ENCODE data around the gene DPP6.
"Not testable (repeated sequence)": the region's sequence is repeated elsewhere in the genome, so short reads cannot be mapped to it uniquely, and the experiment has no call there.

DNA sequence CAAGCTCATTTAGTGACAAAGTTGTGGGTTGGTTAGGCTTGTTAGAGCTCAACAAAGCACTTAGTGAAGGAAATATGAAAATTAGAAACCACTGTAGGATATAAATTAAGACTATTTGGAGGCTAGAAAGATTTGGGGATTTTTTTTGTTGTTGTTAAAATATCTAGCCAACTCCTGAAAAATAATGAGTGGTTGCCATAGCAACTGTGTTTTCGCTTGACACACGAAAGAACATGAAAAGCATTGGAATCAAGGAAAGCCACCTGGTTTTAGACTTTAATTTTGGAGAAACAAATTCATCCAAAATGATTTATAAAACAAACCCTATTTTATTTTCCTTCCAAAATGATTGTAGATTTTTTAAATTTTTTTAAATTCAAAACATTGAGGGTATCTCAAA is 26.3 kb downstream of the DPP6 start:
- TF ChIP-seq POLR2AphosphoS5 (IDR thresholded peaks at IDR 0.05; ENCODE audit: low read depth); EZH2phosphoT487 (IDR thresholded peaks at IDR 0.05; ENCODE audit: unreplicated experiment); EZH2 (IDR thresholded peaks at IDR 0.05; ENCODE audit: low read depth, unreplicated experiment): not testable (repeated sequence)
- TF ChIP-seq, protein P1, sequence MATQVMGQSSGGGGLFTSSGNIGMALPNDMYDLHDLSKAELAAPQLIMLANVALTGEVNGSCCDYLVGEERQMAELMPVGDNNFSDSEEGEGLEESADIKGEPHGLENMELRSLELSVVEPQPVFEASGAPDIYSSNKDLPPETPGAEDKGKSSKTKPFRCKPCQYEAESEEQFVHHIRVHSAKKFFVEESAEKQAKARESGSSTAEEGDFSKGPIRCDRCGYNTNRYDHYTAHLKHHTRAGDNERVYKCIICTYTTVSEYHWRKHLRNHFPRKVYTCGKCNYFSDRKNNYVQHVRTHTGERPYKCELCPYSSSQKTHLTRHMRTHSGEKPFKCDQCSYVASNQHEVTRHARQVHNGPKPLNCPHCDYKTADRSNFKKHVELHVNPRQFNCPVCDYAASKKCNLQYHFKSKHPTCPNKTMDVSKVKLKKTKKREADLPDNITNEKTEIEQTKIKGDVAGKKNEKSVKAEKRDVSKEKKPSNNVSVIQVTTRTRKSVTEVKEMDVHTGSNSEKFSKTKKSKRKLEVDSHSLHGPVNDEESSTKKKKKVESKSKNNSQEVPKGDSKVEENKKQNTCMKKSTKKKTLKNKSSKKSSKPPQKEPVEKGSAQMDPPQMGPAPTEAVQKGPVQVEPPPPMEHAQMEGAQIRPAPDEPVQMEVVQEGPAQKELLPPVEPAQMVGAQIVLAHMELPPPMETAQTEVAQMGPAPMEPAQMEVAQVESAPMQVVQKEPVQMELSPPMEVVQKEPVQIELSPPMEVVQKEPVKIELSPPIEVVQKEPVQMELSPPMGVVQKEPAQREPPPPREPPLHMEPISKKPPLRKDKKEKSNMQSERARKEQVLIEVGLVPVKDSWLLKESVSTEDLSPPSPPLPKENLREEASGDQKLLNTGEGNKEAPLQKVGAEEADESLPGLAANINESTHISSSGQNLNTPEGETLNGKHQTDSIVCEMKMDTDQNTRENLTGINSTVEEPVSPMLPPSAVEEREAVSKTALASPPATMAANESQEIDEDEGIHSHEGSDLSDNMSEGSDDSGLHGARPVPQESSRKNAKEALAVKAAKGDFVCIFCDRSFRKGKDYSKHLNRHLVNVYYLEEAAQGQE (IDR thresholded peaks at IDR 0.05; ENCODE audit: unreplicated experiment): not testable (repeated sequence)
- TF ChIP-seq, protein P2, sequence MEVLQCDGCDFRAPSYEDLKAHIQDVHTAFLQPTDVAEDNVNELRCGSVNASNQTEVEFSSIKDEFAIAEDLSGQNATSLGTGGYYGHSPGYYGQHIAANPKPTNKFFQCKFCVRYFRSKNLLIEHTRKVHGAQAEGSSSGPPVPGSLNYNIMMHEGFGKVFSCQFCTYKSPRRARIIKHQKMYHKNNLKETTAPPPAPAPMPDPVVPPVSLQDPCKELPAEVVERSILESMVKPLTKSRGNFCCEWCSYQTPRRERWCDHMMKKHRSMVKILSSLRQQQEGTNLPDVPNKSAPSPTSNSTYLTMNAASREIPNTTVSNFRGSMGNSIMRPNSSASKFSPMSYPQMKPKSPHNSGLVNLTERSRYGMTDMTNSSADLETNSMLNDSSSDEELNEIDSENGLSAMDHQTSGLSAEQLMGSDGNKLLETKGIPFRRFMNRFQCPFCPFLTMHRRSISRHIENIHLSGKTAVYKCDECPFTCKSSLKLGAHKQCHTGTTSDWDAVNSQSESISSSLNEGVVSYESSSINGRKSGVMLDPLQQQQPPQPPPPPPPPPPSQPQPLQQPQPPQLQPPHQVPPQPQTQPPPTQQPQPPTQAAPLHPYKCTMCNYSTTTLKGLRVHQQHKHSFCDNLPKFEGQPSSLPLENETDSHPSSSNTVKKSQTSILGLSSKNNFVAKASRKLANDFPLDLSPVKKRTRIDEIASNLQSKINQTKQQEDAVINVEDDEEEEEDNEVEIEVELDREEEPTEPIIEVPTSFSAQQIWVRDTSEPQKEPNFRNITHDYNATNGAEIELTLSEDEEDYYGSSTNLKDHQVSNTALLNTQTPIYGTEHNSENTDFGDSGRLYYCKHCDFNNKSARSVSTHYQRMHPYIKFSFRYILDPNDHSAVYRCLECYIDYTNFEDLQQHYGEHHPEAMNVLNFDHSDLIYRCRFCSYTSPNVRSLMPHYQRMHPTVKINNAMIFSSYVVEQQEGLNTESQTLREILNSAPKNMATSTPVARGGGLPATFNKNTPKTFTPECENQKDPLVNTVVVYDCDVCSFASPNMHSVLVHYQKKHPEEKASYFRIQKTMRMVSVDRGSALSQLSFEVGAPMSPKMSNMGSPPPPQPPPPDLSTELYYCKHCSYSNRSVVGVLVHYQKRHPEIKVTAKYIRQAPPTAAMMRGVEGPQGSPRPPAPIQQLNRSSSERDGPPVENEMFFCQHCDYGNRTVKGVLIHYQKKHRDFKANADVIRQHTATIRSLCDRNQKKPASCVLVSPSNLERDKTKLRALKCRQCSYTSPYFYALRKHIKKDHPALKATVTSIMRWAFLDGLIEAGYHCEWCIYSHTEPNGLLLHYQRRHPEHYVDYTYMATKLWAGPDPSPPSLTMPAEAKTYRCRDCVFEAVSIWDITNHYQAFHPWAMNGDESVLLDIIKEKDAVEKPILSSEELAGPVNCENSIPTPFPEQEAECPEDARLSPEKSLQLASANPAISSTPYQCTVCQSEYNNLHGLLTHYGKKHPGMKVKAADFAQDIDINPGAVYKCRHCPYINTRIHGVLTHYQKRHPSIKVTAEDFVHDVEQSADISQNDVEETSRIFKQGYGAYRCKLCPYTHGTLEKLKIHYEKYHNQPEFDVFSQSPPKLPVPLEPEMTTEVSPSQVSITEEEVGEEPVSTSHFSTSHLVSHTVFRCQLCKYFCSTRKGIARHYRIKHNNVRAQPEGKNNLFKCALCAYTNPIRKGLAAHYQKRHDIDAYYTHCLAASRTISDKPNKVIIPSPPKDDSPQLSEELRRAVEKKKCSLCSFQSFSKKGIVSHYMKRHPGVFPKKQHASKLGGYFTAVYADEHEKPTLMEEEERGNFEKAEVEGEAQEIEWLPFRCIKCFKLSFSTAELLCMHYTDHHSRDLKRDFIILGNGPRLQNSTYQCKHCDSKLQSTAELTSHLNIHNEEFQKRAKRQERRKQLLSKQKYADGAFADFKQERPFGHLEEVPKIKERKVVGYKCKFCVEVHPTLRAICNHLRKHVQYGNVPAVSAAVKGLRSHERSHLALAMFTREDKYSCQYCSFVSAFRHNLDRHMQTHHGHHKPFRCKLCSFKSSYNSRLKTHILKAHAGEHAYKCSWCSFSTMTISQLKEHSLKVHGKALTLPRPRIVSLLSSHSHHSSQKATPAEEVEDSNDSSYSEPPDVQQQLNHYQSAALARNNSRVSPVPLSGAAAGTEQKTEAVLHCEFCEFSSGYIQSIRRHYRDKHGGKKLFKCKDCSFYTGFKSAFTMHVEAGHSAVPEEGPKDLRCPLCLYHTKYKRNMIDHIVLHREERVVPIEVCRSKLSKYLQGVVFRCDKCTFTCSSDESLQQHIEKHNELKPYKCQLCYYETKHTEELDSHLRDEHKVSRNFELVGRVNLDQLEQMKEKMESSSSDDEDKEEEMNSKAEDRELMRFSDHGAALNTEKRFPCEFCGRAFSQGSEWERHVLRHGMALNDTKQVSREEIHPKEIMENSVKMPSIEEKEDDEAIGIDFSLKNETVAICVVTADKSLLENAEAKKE (CRISPR knock-in tag; IDR thresholded peaks at IDR 0.05): not testable (repeated sequence)
- TF ChIP-seq, protein P3, sequence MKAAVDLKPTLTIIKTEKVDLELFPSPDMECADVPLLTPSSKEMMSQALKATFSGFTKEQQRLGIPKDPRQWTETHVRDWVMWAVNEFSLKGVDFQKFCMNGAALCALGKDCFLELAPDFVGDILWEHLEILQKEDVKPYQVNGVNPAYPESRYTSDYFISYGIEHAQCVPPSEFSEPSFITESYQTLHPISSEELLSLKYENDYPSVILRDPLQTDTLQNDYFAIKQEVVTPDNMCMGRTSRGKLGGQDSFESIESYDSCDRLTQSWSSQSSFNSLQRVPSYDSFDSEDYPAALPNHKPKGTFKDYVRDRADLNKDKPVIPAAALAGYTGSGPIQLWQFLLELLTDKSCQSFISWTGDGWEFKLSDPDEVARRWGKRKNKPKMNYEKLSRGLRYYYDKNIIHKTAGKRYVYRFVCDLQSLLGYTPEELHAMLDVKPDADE (IDR thresholded peaks at IDR 0.05): not testable (repeated sequence)
- TF ChIP-seq, protein P4, sequence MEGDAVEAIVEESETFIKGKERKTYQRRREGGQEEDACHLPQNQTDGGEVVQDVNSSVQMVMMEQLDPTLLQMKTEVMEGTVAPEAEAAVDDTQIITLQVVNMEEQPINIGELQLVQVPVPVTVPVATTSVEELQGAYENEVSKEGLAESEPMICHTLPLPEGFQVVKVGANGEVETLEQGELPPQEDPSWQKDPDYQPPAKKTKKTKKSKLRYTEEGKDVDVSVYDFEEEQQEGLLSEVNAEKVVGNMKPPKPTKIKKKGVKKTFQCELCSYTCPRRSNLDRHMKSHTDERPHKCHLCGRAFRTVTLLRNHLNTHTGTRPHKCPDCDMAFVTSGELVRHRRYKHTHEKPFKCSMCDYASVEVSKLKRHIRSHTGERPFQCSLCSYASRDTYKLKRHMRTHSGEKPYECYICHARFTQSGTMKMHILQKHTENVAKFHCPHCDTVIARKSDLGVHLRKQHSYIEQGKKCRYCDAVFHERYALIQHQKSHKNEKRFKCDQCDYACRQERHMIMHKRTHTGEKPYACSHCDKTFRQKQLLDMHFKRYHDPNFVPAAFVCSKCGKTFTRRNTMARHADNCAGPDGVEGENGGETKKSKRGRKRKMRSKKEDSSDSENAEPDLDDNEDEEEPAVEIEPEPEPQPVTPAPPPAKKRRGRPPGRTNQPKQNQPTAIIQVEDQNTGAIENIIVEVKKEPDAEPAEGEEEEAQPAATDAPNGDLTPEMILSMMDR (conservative IDR thresholded peaks at IDR 0.05; ENCODE audit: low read depth in 2 of 2): not testable (repeated sequence)
